Activated T-cell treated with anti-CD3 and anti-CD28 coated beads, Interleukin-2, amount 50 U/mL, for 1 hour (primary cell): Measurements from ENCODE around the gene PACSIN1.

Source experiments
- DNase-seq: peaks from one replicate; pipeline ENCODE4 v3.0.0-alpha.2; 2020

The PACSIN1 gene

DNA sequence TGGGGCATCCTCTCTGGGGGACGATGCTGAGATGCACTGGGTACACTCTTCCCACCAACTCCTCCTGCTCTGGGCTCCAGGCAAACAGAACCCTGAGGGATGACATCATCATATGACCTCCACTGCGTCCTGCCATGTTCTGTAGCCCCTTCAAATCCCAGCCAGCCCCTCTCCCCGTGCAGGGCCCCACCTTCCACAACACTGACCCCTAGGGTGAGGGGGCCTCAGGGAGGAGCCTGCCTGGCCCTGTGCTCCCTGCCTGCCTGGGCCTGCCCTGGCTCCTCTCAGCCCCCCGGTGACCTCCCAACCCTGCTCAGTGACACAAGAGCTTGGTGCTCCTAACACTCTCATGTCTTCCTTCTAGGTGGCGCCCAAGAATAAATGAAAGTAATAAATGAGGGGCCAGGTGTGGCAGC is 99.9 kb downstream of the PACSIN1 start:
- no peak for DNase-seq

DNA sequence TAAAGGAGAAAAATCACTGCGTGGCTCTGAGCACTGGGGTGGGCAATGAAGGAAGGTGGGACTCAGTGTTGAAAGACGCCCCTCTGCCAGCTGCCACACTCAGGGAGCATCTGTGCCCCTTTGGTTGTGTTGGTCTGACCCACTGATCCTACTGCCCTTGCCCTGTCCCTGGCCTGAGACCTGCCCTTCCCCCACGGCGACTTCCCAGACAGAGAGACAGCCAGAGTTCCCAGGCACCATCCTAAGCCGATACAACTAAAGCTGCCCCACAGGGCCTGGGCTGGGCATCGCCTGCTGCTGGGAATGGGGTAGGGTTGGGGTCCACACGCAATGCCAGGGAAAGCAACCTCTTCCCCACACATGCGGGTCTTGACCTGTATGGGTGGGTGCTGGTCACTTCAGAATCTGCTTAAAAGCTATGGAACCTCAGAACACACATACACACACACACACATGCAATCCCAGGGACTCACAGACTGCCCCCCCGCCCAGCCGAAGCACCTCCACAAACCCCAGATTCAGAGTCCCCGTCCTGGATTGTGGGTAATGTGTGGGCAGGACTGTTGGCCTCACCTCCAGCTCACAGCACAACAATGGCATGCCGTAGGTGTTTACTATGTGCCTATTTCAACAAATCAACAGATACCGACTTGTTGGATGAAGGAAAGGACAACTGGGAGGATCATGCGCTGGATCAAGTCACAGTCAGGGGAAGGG is 101.1 kb downstream of the PACSIN1 start:
- no peak for DNase-seq

DNA sequence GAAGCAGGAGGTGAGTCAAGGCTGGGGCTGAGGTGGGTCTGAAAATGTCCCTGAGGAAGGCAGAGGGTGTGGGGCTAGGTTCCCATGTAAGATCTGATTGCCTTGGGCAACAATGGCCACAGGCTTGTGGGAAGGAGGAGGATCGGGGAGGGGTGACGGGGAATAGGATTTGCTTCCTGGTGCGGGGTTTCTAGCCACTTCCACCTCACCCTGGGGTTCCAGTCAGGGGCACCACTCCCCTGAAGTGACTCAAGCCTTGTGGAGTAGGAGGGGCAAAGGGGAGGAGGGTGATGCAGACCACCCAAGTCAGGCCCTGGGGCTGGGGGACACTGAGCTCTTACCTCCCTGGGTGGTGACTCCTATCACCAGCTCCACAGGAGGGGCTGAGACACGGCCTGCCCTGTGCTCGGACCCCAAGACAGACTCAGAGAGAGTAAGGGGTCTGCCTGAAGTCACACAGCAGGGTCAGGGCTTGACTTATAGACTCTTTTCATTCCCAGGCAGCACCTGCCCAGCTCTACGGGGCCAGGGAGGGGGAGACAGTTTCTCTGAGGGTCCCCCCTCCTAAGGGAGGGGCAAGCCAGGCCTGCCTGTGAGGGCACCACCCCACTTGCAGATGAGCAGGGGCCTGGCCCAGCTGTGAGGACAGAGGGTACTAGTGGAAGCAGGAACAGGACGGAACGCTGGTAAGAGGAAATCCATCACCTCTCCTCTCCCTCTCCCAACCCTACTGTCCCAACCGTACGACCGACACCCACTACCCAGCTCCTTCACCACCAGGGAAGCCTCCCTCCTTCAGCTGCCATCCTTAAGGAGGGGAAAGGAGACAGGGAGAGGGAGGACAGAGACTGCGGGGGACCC is 102.7 kb downstream of the PACSIN1 start:
- DNase-seq, result no peak

DNA sequence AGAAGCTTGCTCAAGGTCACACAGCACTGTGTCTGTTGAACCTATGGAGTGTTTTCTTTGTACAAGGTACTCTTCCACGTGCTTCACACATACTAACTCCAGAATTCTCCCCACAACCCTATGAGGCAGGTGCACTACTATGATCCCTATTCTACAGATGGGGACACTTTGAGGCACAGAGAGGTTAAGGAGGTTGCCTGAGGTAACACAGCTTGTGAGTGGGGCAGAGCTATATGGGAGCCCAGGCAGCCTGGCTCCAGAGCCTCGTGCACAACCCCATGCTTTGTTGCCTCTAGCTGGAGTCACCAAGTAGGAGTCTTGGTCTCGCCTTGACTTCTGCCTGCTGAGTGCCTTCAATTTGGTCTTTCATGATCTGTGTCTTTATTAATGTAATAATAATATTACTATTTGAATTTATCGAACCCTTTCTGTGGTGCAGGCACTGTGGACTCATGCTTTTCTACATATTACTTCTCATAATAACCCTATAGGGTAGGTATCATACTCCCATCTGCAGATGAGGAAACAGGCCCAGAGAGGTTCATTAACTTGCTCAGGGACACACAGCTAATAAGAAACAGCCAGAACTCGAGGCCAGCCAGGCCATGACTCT is 103.6 kb downstream of the PACSIN1 start:
- no peak for DNase-seq

DNA sequence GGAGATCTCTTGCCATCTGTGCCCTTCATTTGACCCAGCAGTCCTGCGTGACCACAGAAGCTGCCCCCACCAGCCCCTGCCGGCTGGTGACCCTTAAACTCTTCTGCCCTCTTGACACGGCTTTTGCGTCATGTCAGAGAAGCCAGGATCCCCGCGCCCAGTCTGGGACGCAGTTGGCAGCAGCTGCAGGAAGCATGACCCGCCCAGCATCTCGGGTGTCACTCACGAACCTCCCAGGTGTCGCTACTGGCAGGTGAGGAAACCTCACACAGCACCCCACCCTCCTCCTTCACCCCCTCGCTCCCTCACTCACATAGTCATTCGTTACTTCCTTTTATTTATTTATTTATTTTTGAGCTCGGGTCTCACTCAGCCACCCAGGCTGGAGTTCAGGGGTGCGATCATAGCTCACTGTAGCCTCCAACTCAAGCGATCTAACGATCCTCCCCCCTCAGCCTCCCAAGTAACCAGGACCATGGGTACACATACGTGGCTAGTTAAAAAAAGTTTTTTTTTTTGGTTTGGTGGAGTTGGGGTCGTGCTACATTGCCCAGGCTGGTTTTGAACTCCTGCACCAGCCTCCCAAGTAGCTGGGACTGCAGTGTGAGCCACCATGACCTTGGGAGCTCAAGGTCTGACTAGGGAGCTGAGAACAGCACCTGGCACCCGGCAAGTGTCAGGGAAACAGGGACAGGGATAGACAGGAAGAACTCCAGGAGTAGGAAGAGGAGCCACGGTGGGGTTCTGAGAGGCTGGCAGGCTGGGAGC is 104.4 kb downstream of the PACSIN1 start:
- no peak for DNase-seq

DNA sequence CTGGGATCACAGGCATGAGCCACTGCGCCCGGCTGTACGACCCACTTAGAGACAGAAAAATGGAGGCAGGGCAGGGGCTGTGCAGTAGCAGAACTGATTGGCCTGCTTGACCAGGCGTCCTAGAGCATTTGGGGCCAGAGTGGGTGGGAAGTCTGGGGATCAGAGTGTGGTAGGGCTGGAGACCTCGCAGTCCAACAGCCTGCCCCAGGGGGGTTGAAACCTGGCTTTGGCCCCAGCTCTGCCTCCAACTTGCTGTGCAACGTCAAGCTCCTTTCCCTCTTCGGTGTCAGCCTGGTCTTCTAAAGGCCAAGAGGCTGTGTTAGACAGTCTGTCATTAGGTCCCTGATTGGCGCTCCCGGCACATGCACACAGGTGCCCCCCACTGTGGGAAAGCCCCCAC is 105.5 kb downstream of the PACSIN1 start:
- no peak for DNase-seq

DNA sequence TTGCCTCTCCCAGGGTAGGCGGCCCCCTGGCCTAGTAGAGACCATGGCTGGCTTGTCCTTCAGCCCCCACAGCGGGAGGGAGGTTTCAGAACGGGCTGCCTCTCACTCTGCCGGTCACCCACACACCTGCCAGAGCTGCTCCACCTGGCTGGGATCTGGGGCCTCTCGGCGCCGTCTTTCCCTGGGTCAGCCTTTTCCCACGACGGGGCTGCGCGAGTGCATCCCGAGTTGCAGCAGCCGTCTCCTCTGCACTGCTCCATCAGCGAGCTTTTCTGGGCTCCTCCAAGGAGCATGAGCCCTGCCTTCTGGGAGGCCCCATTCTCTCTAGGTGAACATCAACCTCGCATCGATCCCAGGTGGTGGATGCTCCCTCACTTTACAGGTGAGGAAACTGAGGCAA is 106.1 kb downstream of the PACSIN1 start:
- no peak for DNase-seq

DNA sequence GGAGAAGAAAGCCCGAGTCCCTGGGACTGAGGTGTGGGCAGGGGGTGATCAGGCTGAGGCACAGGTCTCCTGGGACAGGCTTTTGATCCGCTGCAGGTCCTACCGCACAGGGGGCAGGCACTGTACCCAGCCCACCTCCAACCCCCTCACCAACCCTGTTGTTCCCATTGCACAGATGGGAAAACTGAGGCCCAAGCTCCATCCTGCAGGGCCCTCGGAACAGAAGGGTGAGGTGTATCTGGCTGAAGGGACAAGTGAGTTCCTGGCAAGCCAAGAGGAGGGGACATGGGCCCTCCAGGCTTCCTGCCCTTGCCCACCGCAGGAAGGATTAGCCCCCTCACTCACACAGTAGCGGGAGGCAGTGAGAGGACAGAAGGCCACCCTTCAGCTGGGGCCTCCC is 106.7 kb downstream of the PACSIN1 start:
- DNase-seq, result no peak

DNA sequence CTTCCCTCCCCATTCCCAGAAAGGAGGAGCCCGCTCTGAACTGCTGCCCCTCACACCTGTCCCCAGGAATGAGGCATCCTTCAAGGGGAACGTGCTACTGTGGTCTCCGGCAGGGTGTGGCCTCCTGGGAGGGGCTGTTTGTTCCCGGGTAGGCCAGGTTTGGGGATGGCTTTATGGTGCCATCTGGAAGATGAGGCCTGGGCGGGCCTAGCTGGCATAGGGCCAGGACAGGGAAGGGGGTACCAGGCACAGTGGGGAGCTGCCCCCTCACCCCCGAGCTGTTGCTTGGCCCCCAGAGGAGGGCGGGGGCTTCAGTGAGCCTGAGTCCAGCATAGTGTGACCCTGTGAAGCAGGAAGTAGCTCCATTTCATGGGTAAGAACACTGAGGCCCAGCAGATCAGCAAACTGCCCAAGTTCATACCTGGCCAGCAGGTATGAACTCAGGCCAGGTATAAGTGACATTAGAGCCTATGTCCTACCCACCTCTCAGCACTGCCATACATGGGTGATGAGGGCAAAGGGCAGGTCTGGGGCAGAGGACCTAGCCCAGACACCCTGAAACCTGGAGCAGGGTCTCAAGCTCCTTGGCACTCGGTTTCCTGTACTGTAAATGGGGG is 107.8 kb downstream of the PACSIN1 start:
- no peak for DNase-seq

DNA sequence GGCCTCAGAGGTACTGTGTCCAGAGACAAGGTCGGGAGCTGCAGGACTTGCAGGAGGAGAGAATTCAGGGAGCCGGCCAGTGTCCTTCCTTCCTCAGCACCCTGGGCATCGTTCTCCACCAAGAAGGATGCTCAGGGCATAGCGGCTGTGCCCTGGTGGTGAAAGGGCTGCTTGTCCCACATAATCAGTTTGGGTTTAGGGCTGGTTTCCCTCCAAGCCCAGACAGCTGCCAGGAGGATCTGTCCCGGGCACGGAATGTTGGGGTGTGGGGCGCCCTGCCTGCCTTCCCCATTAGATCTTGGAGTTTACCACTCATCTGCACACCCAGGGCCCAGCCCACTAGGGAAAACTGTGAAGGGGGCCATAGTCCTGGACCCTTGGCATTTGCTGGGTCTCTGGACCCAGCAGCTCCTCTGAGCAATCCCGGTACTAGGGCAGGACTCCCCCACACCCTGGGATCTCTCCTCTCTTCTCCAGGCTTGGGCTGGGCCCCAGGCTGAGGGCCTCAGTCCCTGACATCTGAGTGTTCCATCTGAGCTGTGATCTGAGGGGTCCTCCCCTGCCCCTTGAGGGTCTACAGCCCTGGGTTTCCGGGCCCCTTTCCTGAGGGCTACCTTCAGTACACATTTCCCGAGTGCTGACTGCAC is 108.9 kb downstream of the PACSIN1 start:
- DNase-seq, result no peak

DNA sequence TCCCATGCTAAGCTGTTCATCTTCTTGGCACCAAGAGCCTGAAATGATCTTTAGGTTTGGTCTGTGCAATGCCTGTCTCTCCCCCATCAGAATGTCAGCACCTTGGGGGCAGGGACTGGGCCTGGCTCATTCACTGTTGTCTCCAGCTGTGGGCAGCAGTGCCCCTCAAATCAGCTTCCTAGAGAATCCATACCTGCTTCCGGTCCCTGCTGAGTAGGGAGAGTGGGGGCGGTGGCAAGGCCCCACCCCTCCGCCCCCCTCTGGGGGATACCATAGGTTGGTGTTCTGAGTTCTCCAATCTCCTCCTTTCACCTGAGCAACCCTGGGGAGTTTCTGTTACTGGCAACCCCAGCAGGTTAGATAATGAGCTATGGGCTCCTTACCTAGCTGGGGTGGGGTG is 109.5 kb downstream of the PACSIN1 start:
- DNase-seq, result no peak

DNA sequence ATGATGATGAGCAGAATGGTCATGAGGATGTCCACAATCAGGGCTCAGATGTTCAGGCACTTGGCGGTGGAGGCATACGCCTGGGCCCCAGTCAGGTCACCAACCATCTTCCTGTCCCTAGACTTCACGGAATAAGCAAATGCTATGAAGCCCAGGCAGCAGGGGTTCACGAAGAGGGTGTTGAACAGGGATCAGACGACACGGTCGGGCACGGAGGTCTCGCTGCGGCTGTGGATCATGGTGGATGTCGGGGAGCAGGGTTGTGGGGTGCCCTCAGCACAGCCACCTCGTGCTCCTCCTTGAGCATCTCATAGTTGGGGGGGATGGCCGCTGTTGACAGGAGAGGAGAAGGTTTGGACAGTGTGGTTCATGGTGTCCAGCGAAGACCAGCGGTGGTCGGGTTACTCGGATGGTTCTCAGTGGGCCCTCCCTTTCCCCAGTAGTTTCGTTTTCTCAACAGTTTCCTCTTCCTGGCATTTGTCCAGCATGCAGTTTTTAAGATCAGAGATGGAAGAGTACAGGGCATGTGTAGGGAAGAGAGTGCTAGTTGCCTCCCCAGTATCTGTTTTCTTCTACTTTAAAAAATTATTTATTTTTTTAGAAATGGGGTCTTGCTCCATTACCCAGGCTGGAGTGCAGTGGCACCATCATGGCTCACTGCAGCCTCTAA is 110.5 kb downstream of the PACSIN1 start:
- DNase-seq, result no peak

DNA sequence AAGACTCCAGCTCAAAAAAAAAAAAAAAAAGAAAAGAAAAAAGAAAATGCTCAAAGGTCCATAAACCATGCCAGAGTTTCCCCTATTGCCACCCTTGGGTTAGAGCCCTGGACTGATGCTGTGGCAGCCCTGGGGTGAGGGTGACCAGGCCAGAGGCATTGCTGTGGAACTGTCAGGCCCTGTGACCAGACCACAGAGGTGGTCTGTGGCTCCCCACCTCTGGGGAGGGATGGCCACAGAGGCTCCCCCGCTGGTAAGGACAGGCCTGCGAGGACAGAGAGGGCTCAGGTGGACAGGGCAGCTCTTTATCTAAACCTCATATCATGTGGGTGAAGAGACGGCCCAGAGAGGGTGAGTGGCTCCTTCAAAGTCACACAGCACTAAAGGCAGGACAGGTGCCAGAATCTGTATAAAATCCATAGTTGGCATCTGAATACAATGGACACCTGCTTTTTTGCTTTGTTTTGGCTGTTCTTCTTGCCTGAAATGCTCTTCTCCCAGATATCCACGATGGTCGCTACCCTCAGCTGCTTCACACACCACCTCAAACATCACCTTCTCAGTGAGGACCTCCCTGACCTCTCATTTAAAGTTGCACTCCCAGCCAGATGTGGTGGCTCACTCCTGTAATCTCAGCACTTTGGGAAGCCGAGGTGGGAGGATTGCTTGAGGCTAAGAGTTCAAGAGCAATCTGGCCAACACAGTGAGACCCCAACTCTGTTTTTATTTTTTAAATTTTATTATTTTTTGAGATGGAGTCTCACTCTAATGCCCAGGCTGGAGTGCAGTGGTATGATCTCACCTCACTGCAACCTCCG is 112.8 kb downstream of the PACSIN1 start:
- DNase-seq, result no peak

DNA sequence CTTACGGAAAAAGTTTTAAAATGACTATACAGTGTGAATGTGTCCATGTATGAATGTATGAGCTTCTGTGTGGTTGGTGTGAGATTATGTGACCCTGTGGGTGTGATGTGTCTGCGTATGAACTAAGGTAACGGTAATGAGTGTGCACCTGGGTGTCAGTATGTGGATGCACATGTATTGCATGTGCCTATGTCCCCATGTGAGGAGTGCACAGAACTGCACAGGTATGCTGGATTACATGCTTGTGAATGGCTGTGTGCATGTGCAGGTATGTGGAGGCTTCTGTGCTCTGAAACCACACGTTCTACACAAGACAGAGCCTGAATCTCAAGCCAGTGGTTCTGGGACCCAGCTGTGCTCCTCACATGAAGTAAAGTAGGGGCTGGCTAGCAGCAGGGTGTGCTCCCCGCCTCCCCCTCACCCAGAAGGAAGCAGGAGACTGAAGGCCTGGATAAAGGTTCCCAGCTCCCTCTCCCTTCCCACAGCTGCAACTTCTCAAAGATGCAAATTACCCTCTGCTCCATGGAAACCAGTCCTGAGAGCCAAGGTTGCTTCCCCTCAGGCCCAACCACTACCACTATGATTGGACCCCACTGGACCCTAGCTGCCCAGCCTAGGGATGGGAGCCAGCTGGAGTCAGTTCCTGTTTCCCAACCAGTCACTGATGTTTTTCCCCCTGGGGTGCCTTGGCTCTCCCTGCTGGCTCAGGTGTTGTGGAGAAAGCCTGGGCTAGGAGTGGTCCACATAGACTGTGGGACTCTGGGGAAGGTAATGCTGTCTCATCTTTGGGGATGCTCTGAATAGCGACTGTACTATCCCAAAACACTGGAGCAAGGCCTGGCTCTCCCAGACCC is 115.1 kb downstream of the PACSIN1 start:
- DNase-seq, result no peak

DNA sequence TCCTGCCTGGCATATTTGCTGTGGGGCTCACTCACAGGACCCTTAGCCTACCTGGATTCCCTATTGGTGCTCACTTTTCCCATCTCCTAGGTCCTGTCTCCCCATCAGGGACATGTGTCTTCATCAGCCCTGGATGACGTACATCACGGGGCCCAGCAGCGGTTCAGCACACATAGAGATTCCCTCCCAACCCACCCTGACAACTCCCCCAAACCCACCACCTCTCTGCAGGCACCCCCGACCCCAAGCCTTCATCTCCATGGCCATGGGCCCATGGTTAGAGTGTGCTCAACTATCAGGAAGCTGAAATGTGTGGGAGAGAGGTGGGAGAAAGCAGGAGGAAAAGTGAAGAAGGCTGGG is 115.7 kb downstream of the PACSIN1 start:
- DNase-seq, result no peak

DNA sequence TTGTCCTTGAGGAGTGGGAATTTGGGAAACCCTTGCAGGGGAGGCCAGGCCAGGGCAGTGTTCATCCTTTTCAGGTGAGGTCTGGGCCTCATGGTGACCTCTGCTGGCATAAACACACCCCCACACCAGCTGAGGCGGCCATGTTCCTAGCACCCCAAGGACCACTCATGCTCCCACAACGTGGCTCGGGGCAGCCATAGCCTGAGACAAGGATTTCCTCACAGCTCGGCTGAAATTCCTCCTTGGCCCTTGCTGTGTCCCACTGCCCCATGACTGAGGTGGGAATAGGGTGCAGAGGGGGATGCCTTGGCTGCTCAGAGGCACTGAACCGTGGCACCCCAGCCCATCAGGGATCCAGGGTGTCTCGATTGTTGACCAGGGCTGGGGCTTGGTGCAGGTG is 117.6 kb downstream of the PACSIN1 start:
- DNase-seq, result no peak

DNA sequence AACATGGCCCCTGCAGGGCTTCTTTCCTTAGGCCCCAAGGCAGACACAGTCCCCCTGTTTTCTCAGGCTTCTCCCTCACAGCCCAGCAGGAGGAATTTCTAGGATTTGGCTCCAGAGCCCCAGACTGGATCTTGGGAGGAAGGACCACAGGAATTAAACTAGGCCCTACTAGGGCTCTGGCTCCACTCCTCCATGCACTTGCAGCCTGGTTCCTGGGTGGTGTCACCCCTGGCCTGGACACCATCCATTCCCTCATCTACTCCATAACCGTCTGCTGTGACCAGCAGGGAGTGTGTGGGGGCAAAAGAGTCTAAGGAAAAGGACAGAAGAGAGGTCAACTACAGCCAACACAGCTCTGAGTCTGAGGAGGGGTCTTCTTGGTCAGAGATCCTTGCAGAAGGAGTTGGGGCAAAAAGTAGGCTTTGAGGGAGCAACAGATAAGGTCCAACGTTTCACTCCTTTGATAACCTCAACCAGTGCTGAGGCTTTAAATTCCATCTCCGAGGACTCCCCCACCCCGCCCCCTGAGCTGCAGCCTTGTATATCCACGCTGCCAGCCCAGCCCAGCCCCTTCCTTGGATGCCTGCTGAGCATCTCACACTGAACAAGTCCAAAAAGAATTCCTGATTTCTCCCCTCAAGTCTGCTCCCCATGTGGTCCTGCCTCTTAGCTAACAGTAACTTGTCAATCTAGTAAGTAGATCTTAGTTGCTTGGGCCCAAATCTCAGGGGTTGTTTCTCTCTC is 118.2 kb downstream of the PACSIN1 start:
- no peak for DNase-seq

DNA sequence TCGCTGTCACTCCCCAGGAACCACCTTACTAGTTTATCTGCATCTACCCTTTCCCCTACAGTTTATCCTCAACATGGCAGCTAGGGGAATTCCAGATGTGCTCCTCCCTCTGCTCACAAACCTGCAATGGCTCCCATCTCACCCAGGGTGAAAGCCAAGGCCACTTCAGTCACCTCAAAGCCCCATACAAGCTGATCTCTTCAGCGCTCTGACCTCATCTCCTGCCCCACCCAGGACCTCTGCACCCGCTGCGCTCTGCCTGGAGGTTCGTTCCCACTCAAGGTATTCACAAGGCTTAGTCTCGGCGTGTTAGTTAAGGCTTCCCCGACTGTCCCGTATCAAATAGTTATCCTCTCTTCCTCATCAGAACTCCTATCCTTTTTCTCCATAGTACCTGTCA is 118.8 kb downstream of the PACSIN1 start:
- no peak for DNase-seq
